Stimulated activated CD8-positive, alpha-beta memory T cell treated with anti-CD3 and anti-CD28 coated beads, Interleukin-12 subunit alpha, Interleukin-12 subunit beta, amount 100 ng/mL, for 24 hours (primary cell): Measurements from ENCODE around the gene FUOM.

Experiments
- DNase-seq: peaks from one replicate; pipeline ENCODE4 v3.0.0-alpha.2; 2020; ENCODE audit errors: extremely low read depth

FUOM gene, protein sequence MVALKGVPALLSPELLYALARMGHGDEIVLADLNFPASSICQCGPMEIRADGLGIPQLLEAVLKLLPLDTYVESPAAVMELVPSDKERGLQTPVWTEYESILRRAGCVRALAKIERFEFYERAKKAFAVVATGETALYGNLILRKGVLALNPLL

DNA sequence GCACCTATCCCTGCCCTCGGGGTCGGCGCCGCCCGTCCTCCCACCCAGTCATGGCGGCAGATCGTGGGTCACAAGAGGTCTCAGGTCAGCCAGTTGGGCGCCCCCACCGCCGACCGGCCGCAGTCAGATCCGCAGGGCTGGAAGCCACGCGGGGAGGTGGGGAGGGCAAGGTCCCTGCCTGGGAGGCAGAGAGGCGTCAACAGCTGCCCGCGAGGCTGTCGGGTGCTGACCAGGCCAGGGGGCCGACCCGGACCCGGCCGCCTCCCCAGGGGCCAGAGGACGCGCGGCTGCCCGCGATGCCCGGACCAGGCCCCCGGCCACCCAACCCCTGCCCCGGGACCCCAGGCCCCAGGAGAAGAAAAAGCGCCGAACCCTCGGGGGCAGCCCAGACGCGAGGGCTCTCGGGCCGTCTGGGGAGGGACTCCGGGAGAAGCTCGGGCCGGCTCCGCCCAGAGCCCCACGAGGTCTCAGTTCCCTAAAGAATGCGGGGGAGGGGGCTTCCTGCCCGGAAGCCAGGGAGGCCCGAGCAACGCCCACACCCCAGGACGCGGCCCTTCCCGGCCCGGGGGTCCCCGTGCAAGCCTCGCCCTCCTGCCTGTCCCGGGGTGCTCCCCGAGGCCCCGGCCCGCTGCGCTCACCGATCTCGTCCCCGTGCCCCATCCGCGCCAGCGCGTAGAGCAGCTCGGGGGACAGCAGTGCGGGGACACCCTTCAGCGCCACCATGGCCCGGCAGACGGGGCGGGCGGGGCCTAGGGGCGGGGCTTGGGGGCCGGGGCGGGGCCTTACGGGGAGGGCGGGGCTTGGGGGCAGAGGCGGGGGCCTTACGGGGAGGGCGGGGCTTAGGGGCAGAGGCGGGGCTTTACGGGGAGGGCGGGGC is at the start of gene FUOM:
TSS of gene FUOM (minus strand) at position 735 of the 877 bp plus-strand sequence. CDS start at position 723, 12 bp downstream.
- peak; percentile 40 for DNase-seq

DNA sequence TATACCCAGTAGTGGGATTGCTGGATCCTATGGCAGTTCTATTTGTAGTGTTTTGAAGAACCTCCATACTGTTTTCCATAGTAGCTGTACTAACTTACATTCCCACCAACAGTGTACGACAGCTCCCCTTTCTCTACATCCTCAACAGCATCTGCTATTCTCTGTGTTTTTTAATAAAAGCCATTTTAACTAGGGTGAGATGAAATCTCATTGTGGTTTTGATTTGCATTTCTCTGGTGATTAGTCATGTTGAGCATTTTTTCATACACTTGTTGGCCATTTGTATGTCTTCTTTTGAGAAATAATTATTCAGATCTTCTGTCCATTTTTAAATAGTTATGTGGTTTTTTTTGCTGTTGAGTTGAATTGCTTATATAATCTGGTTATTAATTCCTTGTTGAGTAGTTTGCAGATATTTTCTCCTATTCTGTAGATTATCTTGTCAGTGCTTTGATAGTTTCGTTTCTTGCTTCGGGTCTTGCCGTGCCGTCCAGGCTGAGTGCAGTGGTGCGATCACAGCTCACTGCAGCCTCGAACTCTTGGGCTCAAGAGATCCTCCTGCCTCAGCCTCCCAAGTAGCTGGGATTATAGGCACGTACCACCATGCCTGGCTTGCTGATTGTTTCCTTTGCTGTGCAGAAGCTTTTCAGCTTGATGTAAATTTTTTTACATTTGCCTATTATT is 48.2 kb upstream of the FUOM start:
- DNase-seq: no peak

DNA sequence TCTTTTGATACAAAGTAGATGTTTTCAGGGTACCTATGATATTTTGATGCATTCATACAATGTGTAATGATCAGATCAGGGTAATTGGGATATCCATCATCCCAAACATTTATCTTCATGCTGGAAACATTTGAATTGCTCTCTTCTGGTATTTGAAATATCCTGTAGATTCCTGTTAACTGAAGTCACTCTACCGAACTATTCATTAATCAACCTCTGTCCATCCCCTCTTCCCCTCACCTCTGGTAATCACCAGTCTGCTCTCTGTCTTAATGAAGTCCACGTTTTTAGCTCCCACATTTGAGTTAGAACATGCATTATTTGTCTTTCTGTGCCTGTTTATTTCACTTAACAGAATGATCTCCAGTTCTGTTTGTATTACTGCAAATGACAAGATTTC is 47.5 kb upstream of the FUOM start:
- DNase-seq: no peak

DNA sequence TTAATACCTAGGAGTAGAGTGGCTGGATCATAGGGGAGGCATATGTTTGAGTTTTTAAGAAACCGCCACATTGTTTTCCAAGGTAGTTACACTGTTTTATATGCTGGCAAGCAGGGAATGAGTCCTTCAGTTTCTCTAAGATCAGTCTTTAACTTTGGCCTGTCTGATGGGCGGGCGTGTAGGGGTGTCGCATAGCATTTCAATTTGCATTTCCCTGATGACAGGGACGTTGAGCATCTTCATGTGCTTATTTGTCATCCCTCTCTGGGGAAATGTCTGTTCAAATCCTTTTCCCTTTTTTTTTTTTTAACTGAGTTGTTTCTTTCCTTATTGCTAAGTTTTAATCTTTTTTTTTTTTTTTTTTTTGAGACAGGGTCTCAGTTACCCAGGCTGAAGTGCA is 46.0 kb upstream of the FUOM start:
- no peak for DNase-seq

DNA sequence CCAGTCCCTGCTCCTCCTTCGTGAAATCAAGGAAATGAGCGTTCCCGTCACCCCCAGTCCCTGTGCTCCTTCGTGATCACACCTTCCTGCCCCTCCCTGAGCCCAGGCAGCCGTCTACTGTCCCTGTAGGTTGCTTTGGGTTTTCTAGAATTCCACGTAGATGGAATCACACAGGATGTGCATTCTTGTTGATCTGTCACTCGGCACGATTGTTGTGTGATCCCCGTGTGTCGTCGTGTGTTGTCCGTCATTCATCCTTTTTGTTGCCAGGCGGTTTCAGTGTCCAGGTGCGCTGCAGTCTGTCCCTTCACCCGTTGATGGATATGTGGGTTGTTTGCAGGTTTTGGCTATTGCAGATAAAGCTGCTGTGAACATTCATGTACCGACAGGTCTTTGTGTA is 45.5 kb upstream of the FUOM start:
- DNase-seq: no peak

- DNase-seq: no peak
These were observed 44.3 kb upstream of the FUOM start for GRCh38 chr10:133401981-133402725.

DNA sequence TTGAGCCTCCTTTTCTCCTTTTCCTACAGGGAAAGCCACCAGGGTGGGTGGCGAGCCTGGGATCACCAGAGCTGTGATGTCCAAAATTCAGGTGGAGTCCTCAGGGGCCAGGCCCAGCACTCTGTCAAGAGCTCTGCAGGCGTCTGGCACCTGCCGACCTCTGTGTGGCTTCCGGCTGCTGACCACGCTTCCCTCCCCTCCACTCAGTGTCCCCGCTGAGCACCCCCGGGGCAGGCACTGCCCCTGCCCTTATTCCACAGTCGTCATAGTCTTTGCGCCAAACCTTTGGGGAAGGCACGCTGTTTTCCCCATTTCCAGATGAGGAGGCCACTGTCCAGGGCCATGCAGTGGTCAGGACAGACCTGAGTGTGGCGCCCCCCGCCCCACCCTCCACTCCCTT is 43.7 kb upstream of the FUOM start:
- DNase-seq: no peak

DNA sequence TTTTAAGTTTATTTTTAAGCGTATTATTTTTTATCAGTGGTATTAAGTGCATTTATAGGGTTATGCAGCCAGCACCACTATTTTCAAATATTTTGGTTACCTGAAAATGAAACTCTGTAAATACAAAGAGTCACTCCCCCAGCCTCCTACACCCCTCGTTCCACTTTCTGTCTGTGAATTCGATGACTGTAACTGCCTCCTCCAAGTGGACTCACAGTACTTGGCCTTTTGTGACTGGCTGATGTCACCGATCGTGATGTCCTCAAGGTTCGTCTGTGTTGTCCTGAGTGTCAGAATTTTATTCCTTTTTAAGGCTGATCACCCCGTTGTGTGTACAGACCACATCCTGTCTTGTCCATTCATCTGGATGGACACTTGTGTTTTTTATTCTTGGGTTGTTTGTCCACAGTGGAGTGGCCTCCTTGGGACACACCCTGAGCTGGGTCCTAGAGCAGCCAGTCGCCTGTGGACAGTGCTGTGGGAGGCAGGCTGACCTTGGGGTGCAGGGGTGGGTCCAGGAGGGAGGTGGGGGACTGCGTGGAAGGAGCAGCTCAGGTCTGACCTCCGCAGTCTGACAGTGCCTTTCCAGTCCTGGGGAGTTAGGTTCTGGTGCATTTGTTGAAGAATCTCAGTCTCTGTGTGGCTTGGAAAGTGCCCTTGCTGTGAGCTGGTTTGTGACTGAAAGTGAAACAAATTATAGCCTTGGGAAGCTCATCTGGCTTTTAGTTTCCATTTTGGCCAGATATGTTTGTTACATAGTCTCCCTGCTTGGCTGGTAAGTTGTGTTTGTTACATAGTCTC is 43.0 kb upstream of the FUOM start:
- DNase-seq: no peak

DNA sequence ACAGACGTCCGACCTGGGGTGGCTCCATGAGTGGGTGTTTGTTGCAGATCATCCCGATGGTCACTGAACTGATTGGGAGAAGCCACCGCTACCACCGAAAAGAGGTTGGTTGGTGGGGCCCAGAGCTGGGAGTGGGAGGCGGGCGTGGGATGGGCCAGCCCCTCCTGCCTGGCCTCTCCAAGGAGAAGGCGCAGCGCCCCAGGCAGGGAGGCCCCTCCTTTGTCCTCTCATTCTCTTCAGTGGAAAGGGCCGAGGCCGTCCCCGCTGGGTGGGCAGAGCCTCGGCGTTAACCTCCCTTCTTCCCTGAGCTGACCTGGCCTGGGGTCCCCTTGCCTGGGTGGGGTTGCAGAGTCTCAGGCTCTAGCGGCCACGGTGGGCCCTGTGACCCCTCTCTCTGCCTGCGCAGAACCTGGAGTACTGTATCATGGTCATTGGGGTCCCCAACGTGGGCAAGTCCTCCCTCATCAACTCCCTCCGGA is 41.3 kb upstream of the FUOM start:
- DNase-seq: no peak

GRCh38 chr10:133397938-133398337 is 40.1 kb upstream of the FUOM start:
- no peak for DNase-seq

DNA sequence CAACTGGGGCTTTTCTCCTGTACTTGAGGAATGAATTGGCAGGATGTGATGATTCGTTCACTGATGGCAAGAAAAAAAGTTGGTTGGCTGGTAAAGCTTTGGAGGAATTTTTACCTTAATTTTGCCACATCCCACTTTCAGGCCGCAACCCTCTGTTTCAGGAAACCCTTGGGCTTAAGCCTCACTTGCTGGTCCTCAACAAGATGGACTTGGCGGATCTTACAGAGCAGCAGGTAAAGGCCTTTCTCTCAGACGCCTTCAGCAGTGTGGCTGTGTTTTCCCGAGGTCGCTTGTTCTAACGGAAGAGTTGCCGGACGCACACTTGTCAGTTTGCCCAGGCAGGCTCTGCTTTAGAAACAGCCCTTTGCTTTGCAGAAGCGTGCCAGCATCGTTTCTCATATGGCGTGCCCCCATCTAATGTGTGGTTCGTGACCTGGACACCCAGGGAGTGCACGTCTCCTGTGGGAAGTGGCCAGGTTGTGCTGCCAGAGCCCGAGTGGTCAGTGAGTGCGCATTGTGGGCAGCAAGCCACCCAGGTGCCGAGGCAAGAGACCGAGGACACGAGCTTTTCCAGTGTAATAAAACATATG is 38.3 kb upstream of the FUOM start:
- no peak for DNase-seq

GRCh38 chr10:133394801-133395221 is 37.0 kb upstream of the FUOM start:
- DNase-seq: no peak

- peak; percentile 84 for DNase-seq
These were observed 36.3 kb upstream of the FUOM start, which contains the start of gene MTG1 for GRCh38 chr10:133394064-133394663. MTG1 (plus strand) TSS chr10:133394157; CDS start chr10:133394221, 64 bp downstream.

DNA sequence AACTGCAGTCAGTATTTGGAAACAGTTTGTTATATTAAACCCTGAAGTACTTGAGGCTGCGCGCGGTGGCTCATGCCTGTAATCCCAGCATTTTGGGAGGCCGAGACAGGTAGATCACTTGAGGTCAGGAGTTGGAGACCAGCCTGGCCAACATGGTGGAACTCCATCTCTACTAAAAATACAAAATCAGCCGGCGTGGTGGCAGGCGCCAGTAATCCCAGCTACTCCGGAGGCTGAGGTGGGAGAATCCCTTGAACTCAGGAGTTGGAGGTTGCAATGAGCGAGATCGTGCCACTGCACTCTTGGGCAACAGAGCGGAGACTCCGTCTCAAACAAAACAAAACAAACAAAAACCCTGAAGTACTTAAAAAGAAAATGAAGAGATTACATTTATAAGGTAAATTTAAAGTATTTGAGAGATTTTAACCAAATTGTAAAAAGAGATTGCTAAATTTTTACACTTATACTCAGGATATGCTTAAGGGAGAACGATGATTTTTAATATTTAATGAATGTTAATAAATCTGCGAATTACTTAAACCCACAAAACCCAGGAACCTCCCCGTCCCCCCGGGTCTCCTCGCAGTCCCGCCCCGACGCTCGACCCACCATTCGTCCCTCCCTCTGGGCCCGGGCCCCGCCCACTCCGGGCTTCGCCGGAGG is 35.7 kb upstream of the FUOM start:
- no peak for DNase-seq

DNA sequence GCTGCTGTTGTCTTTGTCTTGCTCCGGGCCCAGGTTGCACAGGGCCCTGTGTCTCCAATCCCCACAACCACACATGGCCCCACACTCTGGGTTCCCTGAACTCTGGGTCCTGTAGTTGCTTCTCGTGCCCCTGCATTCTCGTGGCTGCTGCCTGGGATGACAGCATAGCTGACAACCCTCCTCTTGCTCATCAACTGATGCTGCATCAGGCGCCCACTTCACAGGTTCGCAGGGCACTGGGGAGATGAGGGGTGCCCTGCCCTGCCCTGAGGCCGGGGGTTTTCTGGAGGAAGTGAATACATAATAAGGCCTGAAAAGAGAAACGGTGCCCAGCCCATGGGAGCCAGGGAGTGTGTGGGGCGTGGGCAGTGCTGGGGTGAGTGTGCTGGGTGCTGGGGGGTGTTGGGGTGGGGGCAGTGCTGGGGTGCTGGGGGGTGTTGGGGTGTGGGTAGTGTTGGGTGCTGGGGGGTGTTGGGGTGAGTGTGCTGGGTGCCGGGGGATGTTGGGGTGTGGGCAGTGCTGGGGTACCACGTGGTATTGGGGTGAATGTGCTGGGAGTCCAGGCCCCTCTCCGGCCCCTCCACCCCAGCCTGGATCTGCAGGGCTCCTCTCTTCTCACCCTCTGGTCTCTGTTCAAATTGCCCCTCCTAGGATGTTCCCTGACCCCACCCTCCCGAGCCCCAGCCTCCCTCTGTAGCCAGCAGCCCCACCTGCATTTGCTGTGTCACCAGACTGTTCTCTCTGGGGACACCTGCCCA is 34.1 kb upstream of the FUOM start:
- no peak for DNase-seq

- DNase-seq: no peak
These were observed 33.4 kb upstream of the FUOM start for GRCh38 chr10:133391249-133391635.

- no peak for DNase-seq
These were observed 32.9 kb upstream of the FUOM start for GRCh38 chr10:133390597-133391248.
